Gastrocnemius medialis (tissue), 4 donors: ENCODE measurements around the gene VGLL4. TPM values are rescaled to one million over a fixed set of nuclear protein-coding genes. Genes with fewer than 3 reads are reported as not detected.

Experiments
- ATAC-seq, 2 donors: fragments of 150-250 bp; one replicate each; pipeline ENCODE4 v1.9.1; 2016
- DNase-seq, 2 donors: peaks; one replicate each; pipeline ENCODE4 v3.0.0-alpha.2; 2019
- H3K27ac ChIP-seq, 4 donors: fragments of 200-600 bp; sonication (generic); 1 replicate in 1 of 4; 2 replicates in 3 of 4; pipeline ENCODE4 v1.5.1; 2016 to 2018; ENCODE audit warnings: mild to moderate bottlenecking in 2 of 4, moderate library complexity in 1 of 4
- H3K27me3 ChIP-seq, 3 donors: fragments of 200-600 bp; sonication (generic) in 2 of 3; 1 replicate in 1 of 3; 2 replicates in 2 of 3; pipeline versions ENCODE4 v1.5.1 to v1.6.0; 2016 to 2019; ENCODE audit warnings: mild to moderate bottlenecking in 1 of 3, moderate library complexity in 1 of 3
- H3K36me3 ChIP-seq, 2 donors: fragments of 200-600 bp; sonication (generic) in 1 of 2; one replicate each; pipeline ENCODE4 v1.5.1; 2017 to 2018
- H3K4me1 ChIP-seq, 2 donors: fragments of 200-600 bp; sonication (generic) in 1 of 2; one replicate each; pipeline ENCODE4 v1.5.1; 2016 to 2017; ENCODE audit warnings: mild to moderate bottlenecking in 2 of 2
- H3K4me3 ChIP-seq, 4 donors: fragments of 200-600 bp; sonication (generic) in 3 of 4; 1 replicate in 1 of 4; 2 replicates in 3 of 4; pipeline ENCODE4 v1.5.1; 2016 to 2019; ENCODE audit warnings: mild to moderate bottlenecking in 2 of 4
- H3K9me3 ChIP-seq, 3 donors: fragments of 200-600 bp; sonication (generic) in 2 of 3; 1 replicate in 1 of 3; 2 replicates in 2 of 3; pipeline ENCODE4 v1.5.1; 2016 to 2019
- POLR2A ChIP-seq, 2 donors: fragments of 450-650 bp; IDR thresholded peaks; one replicate each; pipeline ENCODE4 v1.6.1; 2017; ENCODE audit warnings: antibody characterized with exemption in 2 of 2, mild to moderate bottlenecking in 2 of 2, moderate library complexity in 2 of 2
- in situ Hi-C, 4 donors: fragments of 200-750 bp; cut with MboI; loops; one replicate each; pipeline versions ENCODE4 v1.15.0 to v1.8.0; 2017; ENCODE audit warnings: low sequenced_read_pairs in 4 of 4
- intact Hi-C: fragments of 100-400 bp; cut with DNase I; formaldehyde crosslinking; loops from one replicate; pipeline ENCODE4 v1.15.1; 2023; ENCODE audit warnings: low total_unique reads
- total RNA-seq, 4 donors: library from RNA; depleted of rRNA; stranded (reverse); fragments of >200 nt; gene quantifications; one replicate each; pipeline versions ENCODE4 v1.1.0 to v1.2.3, GENCODE V29; 2016
- TF ChIP-seq, protein P1 (sequence below), 5 experiments: fragments of 450-650 bp in 3 of 5; fragments of 200-600 bp in 2 of 5; sonication (generic) in 2 of 5; IDR thresholded peaks in 4 of 5; conservative IDR thresholded peaks in 1 of 5; 1 replicate in 4 of 5; 2 replicates in 1 of 5; pipeline ENCODE4 v1.5.1; 2016 to 2019; ENCODE audit warnings: antibody characterized with exemption in 5 of 5, mild to moderate bottlenecking in 3 of 5, moderate library complexity in 3 of 5

VGLL4 gene
- total RNA-seq, 4 donors from 2014 or later = 8.9 to 20.9 (median 12.8) TPM

- ATAC-seq = no peak
- TF ChIP-seq, protein P1, sequence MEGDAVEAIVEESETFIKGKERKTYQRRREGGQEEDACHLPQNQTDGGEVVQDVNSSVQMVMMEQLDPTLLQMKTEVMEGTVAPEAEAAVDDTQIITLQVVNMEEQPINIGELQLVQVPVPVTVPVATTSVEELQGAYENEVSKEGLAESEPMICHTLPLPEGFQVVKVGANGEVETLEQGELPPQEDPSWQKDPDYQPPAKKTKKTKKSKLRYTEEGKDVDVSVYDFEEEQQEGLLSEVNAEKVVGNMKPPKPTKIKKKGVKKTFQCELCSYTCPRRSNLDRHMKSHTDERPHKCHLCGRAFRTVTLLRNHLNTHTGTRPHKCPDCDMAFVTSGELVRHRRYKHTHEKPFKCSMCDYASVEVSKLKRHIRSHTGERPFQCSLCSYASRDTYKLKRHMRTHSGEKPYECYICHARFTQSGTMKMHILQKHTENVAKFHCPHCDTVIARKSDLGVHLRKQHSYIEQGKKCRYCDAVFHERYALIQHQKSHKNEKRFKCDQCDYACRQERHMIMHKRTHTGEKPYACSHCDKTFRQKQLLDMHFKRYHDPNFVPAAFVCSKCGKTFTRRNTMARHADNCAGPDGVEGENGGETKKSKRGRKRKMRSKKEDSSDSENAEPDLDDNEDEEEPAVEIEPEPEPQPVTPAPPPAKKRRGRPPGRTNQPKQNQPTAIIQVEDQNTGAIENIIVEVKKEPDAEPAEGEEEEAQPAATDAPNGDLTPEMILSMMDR (IDR thresholded peaks at IDR 0.05 in 4 of 5, conservative IDR thresholded peaks at IDR 0.05 in 1 of 5) = no peak
- TF ChIP-seq POLR2A (IDR thresholded peaks at IDR 0.05) = no peak
- H3K9me3 ChIP-seq = no peaks in the 10 kb centered on the region
- H3K4me3 ChIP-seq = no peak overlapping the region
- H3K27me3 ChIP-seq = no peaks in the 10 kb centered on the region
- in situ Hi-C loops = no loop called here
- H3K4me1 ChIP-seq = peaks cover 34 to 59% of the 10 kb centered on the region in 2 donors
- no peaks in the 10 kb centered on the region for H3K36me3 ChIP-seq
- H3K27ac ChIP-seq = peak overlapping the region; percentile 4 to 88 (median 48)
- intact Hi-C loops = no loop called here
- DNase-seq = no peak
These were observed 78.2 kb downstream of the VGLL4 start for GRCh38 chr3:11565492-11565891.

- DNase-seq (no peak), ATAC-seq (no peak)
- H3K27ac ChIP-seq = peak overlapping the region; percentile 4 to 88 (median 14)
- H3K4me3 ChIP-seq = no peak overlapping the region
- H3K4me1 ChIP-seq = peaks cover 34 to 59% of the 10 kb centered on the region in 2 donors
- no peak for TF ChIP-seq POLR2A (IDR thresholded peaks at IDR 0.05)
- TF ChIP-seq, protein P1 (IDR thresholded peaks at IDR 0.05 in 4 of 5, conservative IDR thresholded peaks at IDR 0.05 in 1 of 5) = no peak
- intact Hi-C loops = no loop called here
- no peaks in the 10 kb centered on the region for H3K27me3 ChIP-seq
- in situ Hi-C loops = no loop called here
- H3K9me3 ChIP-seq = no peaks in the 10 kb centered on the region
- H3K36me3 ChIP-seq = no peaks in the 10 kb centered on the region
These were observed 78.6 kb downstream of the VGLL4 start for GRCh38 chr3:11565072-11565471.

DNA sequence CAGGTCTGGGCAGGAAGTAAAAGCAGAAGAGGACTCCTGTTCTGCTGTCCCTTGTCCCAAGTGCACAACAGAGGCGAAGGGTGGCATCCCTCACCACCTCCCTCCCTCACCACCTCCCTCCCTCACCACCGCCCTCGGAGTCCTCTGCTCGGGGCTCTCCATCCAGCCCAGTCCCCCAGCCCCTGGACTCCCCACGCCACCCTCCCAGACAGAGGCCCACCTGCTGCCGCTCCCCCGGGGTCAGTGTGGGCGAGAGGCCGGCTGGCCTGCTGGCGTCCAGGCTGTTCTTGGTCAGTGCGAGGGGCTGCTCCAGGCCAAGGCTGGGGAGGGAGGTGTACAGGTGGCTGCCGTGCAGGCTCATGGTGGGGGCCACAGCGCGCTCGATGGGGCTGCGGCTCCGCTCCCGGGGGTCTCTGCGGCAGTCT, 79.1 kb downstream of the VGLL4 start:
- Histone ChIP-seq H3K9me3 (no peaks in the 10 kb centered on the region), H3K4me1 (peaks cover 39 to 59% of the 10 kb centered on the region in 2 donors), H3K4me3 (no peak overlapping the region), H3K36me3 (no peaks in the 10 kb centered on the region), H3K27ac (peak overlapping the region in 2 of 4 donors; percentile 18 to 88), H3K27me3 (no peaks in the 10 kb centered on the region)
- DNase-seq = no peak
- intact Hi-C loops = no loop called here
- ATAC-seq = no peak
- no peak for TF ChIP-seq POLR2A (IDR thresholded peaks at IDR 0.05)
- TF ChIP-seq, protein P1 (IDR thresholded peaks at IDR 0.05 in 4 of 5, conservative IDR thresholded peaks at IDR 0.05 in 1 of 5) = no peak
- in situ Hi-C loops = no loop called here

DNA sequence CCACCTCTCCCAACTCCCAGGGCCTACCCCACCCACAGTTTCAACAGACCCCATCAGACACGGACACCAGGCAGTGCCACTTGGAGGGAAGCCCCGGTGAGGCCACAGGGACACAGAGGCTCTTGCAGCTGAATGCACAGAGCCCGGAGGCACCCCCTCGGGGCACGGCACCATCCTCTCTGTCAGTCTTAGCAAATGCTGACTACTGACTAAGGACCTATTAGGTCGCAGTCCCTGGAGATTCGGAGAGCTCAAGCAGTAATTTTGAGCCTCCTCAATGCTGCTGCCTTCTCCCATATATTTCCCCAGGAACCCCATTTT, 79.9 kb downstream of the VGLL4 start:
- no peak for TF ChIP-seq POLR2A (IDR thresholded peaks at IDR 0.05)
- no peak for DNase-seq
- in situ Hi-C loops (no loop called here), intact Hi-C loops (no loop called here)
- H3K4me3 ChIP-seq = no peak overlapping the region
- no peaks in the 10 kb centered on the region for H3K9me3 ChIP-seq
- peaks cover 0 to under 1% of the 10 kb centered on the region in 2 donors for H3K36me3 ChIP-seq
- no peaks in the 10 kb centered on the region for H3K27me3 ChIP-seq
- peak overlapping the region in 2 of 4 donors; percentile 65 to 88 for H3K27ac ChIP-seq
- ATAC-seq = no peak
- peaks cover 39 to 59% of the 10 kb centered on the region in 2 donors for H3K4me1 ChIP-seq

- Histone ChIP-seq H3K4me1 (peaks cover 33 to 54% of the 10 kb centered on the region in 2 donors), H3K27ac (peak overlapping the region in 2 of 4 donors; percentile 65 to 88), H3K4me3 (no peak overlapping the region), H3K36me3 (peaks cover 0 to 4% of the 10 kb centered on the region in 2 donors), H3K27me3 (no peaks in the 10 kb centered on the region), H3K9me3 (no peaks in the 10 kb centered on the region)
- ATAC-seq (no peak), DNase-seq (no peak)
- TF ChIP-seq POLR2A (IDR thresholded peaks at IDR 0.05) = no peak
- TF ChIP-seq, protein P1 (IDR thresholded peaks at IDR 0.05 in 4 of 5, conservative IDR thresholded peaks at IDR 0.05 in 1 of 5) = no peak
- in situ Hi-C loops = no loop called here
- intact Hi-C loops = no loop called here
These were observed 80.4 kb downstream of the VGLL4 start for GRCh38 chr3:11563159-11563864.
